A673 (cell line): ENCODE measurements around the gene TEX51.

Source experiments
- CTCF ChIP-seq: fragments of 300-800, 200-600 bp; sonication (generic); conservative IDR thresholded peaks from 2 replicates; pipeline ENCODE4 v1.5.1; 2017; ENCODE audit warnings: low read depth, mild to moderate bottlenecking, antibody characterized with exemption, low read length, moderate library complexity, mixed read lengths
- EZH2 ChIP-seq: fragments of 200-600 bp; sonication (generic); IDR thresholded peaks from 2 replicates; pipeline ENCODE4 v1.6.1; 2017; ENCODE audit warnings: borderline replicate concordance, low read depth, mild to moderate bottlenecking, mixed read lengths, antibody characterized with exemption, low read length; ENCODE audit not compliant: poor library complexity, severe bottlenecking

- TF ChIP-seq CTCF (no peak), EZH2 (no peak)
Observed at GRCh38 chr2:126882181-126882580, 16.5 kb upstream of the TEX51 start.
